ENCODE data around the gene TLCD3B.

- TF ChIP-seq EZH2phosphoT487 (IDR thresholded peaks at IDR 0.05; ENCODE audit: borderline replicate concordance, low read length): no peak
- TF ChIP-seq CTCF (conservative IDR thresholded peaks at IDR 0.05; ENCODE audit: low read depth, low read length): no peak
- TF ChIP-seq EZH2 (IDR thresholded peaks at IDR 0.05; ENCODE audit: low read length, unreplicated experiment): no peak
Measured at GRCh38 chr16:29978564-29979270, 52.4 kb downstream of the TLCD3B start.

Data from PC-3 (cell line).